H1 (cell line): ENCODE data around the gene GNAO1. TPM values are rescaled to one million over a fixed set of nuclear protein-coding genes. Genes with fewer than 3 reads are reported as not detected.

ENCODE experiments used
- EGR1 ChIP-seq: IDR thresholded peaks from 2 replicates; pipeline ENCODE4 v1.6.1; 2011; ENCODE audit warnings: low read depth, low read length, borderline replicate concordance
- POLR2AphosphoS5 ChIP-seq: IDR thresholded peaks from 2 replicates; pipeline ENCODE4 v1.6.1; 2011; ENCODE audit warnings: low read depth, low read length
- SP4 ChIP-seq: IDR thresholded peaks from 2 replicates; pipeline ENCODE4 v1.6.1; 2012; ENCODE audit warnings: low read length, inconsistent platforms
- polyA plus RNA-seq, 7 experiments: library from polyadenylated mRNA; depleted of rRNA in 3 of 7; stranded (reverse) in 5 of 7; unstranded in 2 of 7; fragments of >200 nt in 5 of 7; fragments of 200-250 nt in 2 of 7; gene quantifications; 1 replicate in 5 of 7; 2 replicates in 1 of 7; 4 replicates in 1 of 7; pipeline versions ENCODE4 v1.2.1 to v1.2.3, GENCODE V29; 2011 to 2013; ENCODE audit warnings: missing spikeins in 2 of 7, mixed read lengths in 2 of 7
- total RNA-seq: library from RNA; stranded (reverse); fragmentation: NEBNext Ultra II Directional; extraction: Animal tissue kit (Norgen Biotek cat#: 25700); gene quantifications from 2 replicates; pipeline ENCODE4 v1.2.1, GENCODE V29; 2021

Gene GNAO1
- total and polyA plus RNA-seq, 2 of the 8 experiments (the other 6 are each of a cell fraction or from before 2014, with no cell fraction given) = 6.7 to 34.4 TPM

- TF ChIP-seq POLR2AphosphoS5 (no peak), SP4 (no peak), EGR1 (no peak)
Measured at GRCh38 chr16:56310690-56311089, 119.4 kb downstream of the GNAO1 start (continued).
